GM21515 (cell line): ENCODE data around the gene KHSRP.
"Not testable (repeated sequence)": the region's sequence is repeated elsewhere in the genome, so short reads cannot be mapped to it uniquely, and the experiment has no call there.

ENCODE experiments used
- ATAC-seq: cut with Tn5 transposase; IDR thresholded peaks from one replicate; pipeline ENCODE4 v1.9.1; 2021; ENCODE audit not compliant: unreplicated experiment

Gene KHSRP

DNA sequence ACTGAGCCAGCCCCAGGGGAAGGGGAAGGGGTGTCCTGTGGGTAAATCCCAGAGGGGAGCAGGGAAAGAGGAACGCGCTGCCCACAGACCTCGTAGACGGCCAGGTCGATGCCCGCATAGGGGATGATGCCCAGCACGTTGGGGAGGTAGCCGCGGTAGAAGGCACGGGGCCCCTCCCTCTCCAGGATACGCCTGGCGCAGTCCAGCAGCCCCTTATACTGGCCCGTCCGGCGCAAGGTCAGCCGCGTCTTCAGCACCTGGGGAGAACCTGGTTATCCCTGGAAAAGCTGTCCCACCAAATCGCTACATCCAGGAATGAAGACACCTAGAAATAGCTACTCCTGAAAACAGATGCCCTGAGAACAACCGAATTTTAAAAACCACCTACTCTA is 27.6 kb upstream of the KHSRP start:
- no peak for ATAC-seq

- no peak for ATAC-seq
Observed at GRCh38 chr19:6451583-6452222, 27.1 kb upstream of the KHSRP start.

DNA sequence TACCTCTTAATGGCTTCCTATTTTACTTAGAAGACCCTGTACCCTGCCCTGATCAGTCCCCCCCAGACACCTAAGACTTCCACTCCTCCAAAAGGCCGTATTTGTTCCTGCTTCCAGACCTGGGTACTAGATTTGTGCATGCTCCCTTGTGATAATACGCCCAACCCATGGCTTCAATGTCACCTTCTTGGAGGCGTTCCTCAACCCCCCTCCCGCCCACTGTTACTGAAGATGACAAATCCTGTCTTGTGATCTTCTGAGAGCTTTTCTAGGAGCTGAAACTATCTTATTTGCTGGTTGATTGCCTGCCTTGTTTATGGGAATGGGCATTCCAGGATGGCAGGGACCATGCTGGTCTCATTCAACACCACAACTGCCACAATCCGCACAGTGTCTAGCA is 25.6 kb upstream of the KHSRP start:
- ATAC-seq, result no peak

DNA sequence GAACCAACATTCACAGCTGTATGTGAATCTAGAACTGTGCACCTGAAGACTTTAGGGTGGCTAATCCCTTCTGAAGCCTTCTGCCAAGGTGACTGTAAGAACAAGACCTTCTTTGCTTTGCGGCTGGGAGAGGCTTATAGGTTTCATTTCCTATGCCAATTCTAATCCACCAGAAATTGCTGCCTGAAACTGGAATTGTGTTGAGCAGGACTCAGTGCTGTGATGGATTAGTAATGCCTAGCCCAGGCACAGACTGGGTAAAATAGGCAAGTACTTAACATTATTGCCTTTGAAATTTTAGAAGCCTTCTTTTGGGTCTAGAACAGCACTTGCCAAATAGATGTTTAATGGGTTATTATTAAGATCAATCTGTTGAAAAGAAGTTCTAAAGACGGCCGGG is 23.4 kb upstream of the KHSRP start:
- no peak for ATAC-seq

GRCh38 chr19:6446452-6446851 is 21.8 kb upstream of the KHSRP start:
- no peak for ATAC-seq

GRCh38 chr19:6443986-6444385 is 19.4 kb upstream of the KHSRP start:
- ATAC-seq, result no peak

DNA sequence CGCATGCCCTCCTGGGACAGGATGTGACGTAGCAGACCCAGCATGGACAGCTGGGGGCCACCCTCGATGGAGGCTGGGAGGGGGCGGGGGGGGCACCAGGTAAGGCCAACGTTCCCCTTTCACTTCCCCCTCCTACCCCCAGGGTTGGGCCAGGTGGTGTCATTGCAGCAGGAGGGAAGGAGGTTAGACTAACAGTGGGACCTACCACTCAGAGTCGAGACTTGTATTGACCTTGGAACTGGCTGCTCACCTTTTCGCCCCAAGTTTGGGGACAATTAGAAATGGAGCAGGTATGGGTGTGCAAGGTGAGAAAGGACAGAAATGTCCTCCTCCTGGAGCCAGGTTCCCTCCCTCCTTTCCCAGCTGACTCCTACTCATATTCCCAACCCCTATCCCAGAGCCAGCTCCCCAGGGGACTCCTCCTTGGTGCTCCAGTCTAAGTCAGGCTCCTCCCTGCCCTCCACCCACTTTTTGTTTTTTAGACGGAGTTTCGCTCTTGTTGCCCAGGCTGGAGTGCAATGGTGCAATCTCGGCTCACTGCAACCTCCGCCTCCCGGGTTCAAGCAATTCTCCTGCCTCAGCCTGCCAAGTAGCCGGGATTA is 17.6 kb upstream of the KHSRP start:
- no peak for ATAC-seq

DNA sequence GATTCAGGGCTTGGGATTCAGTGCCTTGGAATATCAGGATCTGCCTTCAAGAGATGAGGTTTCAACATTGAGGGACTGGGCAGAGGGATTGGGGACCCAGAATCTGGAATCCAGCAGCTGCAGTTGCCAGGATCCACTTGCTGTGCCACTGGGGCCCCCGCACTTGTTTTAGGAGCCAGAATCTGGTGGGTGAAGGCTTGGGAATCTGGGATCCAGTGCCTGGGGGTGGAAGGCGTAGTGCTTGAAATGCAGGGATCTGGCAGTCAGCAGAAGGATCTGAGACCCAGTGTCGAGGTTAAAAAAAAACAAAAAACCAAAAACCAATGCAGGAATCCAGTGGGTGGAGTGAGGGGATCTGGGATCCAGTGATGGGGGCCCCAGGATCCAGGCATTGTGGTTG is 16.3 kb upstream of the KHSRP start:
- no peak for ATAC-seq

DNA sequence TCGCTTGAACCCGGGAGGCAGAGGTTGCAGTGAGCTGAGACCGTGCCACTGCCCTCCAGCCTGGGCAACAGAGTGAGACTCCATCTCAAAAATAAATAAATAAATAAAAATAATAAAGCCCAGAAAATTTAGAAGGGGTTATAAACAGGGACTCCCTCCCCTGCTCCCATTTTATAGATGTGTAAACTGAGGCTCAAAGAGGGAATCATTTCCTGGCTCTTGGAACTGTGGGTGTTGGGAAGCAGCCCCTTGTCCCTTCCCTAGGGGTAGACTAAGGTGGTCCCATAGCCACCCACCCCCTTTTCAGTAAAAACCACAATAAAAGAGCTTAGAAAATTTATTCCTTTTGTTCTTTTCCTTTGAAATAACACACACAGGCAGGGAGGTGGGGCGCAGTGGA is 15.1 kb upstream of the KHSRP start:
- no peak for ATAC-seq

GRCh38 chr19:6433663-6434062 is 9.1 kb upstream of the KHSRP start, which contains the start of gene SLC25A41:
SLC25A41 (minus strand) TSS chr19:6433763; CDS start chr19:6433693, 70 bp downstream.
- ATAC-seq, result no peak

DNA sequence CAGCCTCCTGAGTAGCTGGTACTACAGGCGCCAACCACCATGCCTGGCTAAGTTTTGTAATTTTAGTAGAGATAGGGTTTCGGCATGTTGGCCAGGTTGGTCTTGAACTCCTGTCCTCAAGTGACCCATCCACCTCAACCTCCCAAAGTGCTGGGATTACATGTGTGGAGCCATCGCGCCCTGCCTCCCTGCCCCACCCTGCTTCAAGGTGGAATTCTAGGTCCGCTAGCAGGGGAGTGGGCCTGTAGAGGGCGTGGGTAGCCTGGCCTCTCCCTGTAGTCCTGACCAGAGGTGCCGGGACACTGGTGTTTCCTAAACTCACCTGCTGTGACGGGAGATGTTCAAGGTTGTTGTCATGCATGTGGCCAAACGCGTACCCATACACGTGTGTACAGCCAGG is 8.6 kb upstream of the KHSRP start:
- no peak for ATAC-seq

DNA sequence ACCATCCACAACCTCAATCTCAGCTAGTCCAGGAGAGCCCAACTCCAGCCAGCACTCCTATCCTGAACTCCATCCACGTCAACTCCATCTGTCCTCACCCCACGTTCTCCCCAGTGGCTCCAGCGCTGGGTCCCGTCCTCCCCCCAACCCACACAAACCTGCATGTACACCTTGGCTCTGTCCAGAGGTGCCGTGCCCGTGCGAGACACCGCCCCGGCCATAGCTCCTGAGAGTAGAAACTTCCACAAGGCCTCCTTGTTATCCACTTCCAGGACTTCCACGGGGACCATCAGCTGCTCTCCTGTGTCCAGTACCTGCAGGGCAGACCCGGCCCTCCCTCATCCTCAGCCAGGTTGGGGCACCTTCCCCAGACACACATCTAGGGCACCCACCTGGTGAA is 7.3 kb upstream of the KHSRP start:
- no peak for ATAC-seq

- no peak for ATAC-seq
Observed at GRCh38 chr19:6429419-6430221, 5.0 kb upstream of the KHSRP start.

- not testable (repeated sequence) for ATAC-seq
Observed at GRCh38 chr19:6428692-6429418, 4.2 kb upstream of the KHSRP start.

DNA sequence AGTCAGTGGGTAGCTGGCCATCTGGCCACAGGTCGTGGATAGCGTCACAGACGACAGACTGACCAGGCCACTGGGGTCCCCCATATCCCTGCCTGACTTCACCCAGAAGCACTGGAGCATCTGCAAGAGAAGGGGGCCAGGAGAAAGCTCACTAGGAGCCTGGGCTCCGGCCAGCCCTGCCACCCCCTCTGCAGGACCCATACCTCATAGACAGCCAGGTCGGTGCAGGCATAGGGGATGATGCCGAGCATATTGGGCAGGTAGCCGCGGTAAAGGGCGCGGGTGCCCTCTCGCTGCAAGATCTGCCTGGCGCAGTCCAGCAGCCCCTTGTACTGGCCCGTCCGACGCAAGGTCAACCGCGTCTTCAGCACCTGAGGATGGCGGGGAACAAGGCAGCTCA is 2.5 kb upstream of the KHSRP start:
- no peak for ATAC-seq

GRCh38 chr19:6425732-6426620 is 1.4 kb upstream of the KHSRP start:
- no peak for ATAC-seq

- peak; percentile 79 for ATAC-seq
Observed at GRCh38 chr19:6424939-6425731, 524 bp upstream of the KHSRP start.

GRCh38 chr19:6423499-6424194 is 964 bp downstream of the KHSRP start:
- ATAC-seq, result no peak
